WTC11 (cell line): Measurements from ENCODE around the gene DNAH17. TPM values are rescaled to one million over a fixed set of nuclear protein-coding genes. Genes with fewer than 3 reads are reported as not detected.
A peak's percentile ranks its signal among the peaks of the same experiment; 100 is the strongest.

Source experiments
- ATAC-seq: fragments of 200-7000 bp; cut with Tn5 transposase; 2 replicates; pipeline ENCODE4 v1.10.0; 2021; ENCODE audit warnings: mild to moderate bottlenecking, moderate library complexity
- CTCF ChIA-PET: fragments of 300-600 bp; sonication (Branson Sonifier 250); formaldehyde crosslinking; loops from one replicate; lab custom pipeline; 2021; ENCODE audit warnings: antibody characterized with exemption; lab: Charles Lee
- POLR2A ChIA-PET: fragments of 350-600 bp; sonication (Branson Sonifier 250); formaldehyde crosslinking; loops from one replicate; lab custom pipeline; 2021; ENCODE audit warnings: antibody characterized with exemption; lab: Charles Lee
- DNase-seq: peaks from one replicate; pipeline ENCODE4 v3.0.0; 2021; ENCODE audit warnings: low spot score
- H3K27ac Mint-ChIP-seq: 2 replicates; pipeline ENCODE4 v1.8.0; 2021; ENCODE audit warnings: mixed read lengths
- H3K27me3 Mint-ChIP-seq: 2 replicates; pipeline ENCODE4 v1.8.0; 2021; ENCODE audit warnings: low read depth, mild to moderate bottlenecking, moderate library complexity, mixed read lengths
- H3K36me3 Mint-ChIP-seq: 2 replicates; pipeline ENCODE4 v1.8.0; 2021; ENCODE audit warnings: mixed read lengths
- H3K4me1 Mint-ChIP-seq: 2 replicates; pipeline ENCODE4 v1.8.0; 2022; ENCODE audit warnings: mixed read lengths
- H3K4me3 Mint-ChIP-seq: 2 replicates; pipeline ENCODE4 v1.8.0; 2021; ENCODE audit warnings: mild to moderate bottlenecking, moderate library complexity, mixed read lengths
- H3K9me3 Mint-ChIP-seq: 2 replicates; pipeline ENCODE4 v1.8.0; 2021; ENCODE audit warnings: mixed read lengths
- CDX4 ChIP-seq: fragments of 250-450 bp; sonication (Bioruptor Pico); IDR thresholded peaks from 2 replicates; pipeline ENCODE4 v1.9.0; 2021; ENCODE audit warnings: moderate library complexity, mild to moderate bottlenecking, inconsistent platforms, borderline replicate concordance
- CREB1 ChIP-seq: sonication (generic); formaldehyde crosslinking; IDR thresholded peaks from 2 replicates; pipeline ENCODE4 v1.8.0; 2023; ENCODE audit warnings: mild to moderate bottlenecking, missing genetic modification reagents
- CREM ChIP-seq: sonication (generic); formaldehyde crosslinking; IDR thresholded peaks from 2 replicates; pipeline ENCODE4 v1.8.1; 2022; ENCODE audit warnings: mild to moderate bottlenecking, missing genetic modification reagents, moderate library complexity
- ESRRA ChIP-seq: sonication (generic); formaldehyde crosslinking; IDR thresholded peaks from 2 replicates; pipeline ENCODE4 v1.8.1; 2022; ENCODE audit warnings: mild to moderate bottlenecking, missing genetic modification reagents, borderline replicate concordance
- MLX ChIP-seq: sonication (generic); formaldehyde crosslinking; IDR thresholded peaks from 2 replicates; pipeline ENCODE4 v1.8.1; 2023; ENCODE audit warnings: mild to moderate bottlenecking, missing genetic modification reagents, moderate library complexity
- NFATC4 ChIP-seq: fragments of 250-450 bp; sonication (Bioruptor Pico); IDR thresholded peaks from 2 replicates; pipeline ENCODE4 v1.9.0; 2021; ENCODE audit warnings: mild to moderate bottlenecking
- ZMAT4 ChIP-seq: fragments of 250-450 bp; sonication (Bioruptor Pico); IDR thresholded peaks from 2 replicates; pipeline ENCODE4 v1.9.0; 2021; ENCODE audit warnings: mild to moderate bottlenecking
- ZNF138 ChIP-seq: sonication (generic); formaldehyde crosslinking; conservative IDR thresholded peaks from 2 replicates; pipeline ENCODE4 v1.8.1; 2022; ENCODE audit warnings: mild to moderate bottlenecking, moderate library complexity, missing genetic modification reagents
- ZNF532 ChIP-seq: fragments of 250-450 bp; sonication (Bioruptor Pico); IDR thresholded peaks from 2 replicates; pipeline ENCODE4 v1.9.0; 2021; ENCODE audit warnings: mild to moderate bottlenecking, borderline replicate concordance
- total RNA-seq: library from RNA; stranded (reverse); gene quantifications from 3 replicates; pipeline ENCODE4 v1.2.3, GENCODE V29; 2021
- TF ChIP-seq, protein P1 (sequence below): sonication (generic); formaldehyde crosslinking; IDR thresholded peaks from 2 replicates; pipeline ENCODE4 v1.8.1; 2022; ENCODE audit warnings: mild to moderate bottlenecking, missing genetic modification reagents, moderate library complexity, borderline replicate concordance
- TF ChIP-seq, protein P2 (sequence below): sonication (generic); formaldehyde crosslinking; IDR thresholded peaks from 2 replicates; pipeline ENCODE4 v1.8.1; 2022; ENCODE audit warnings: low read depth, mild to moderate bottlenecking, moderate library complexity, missing genetic modification reagents, borderline replicate concordance
- TF ChIP-seq, protein P3 (sequence below): sonication (generic); formaldehyde crosslinking; IDR thresholded peaks from 2 replicates; pipeline ENCODE4 v1.8.0; 2022; ENCODE audit warnings: missing genetic modification reagents
- TF ChIP-seq, protein P4 (sequence below): sonication (generic); formaldehyde crosslinking; IDR thresholded peaks from 2 replicates; pipeline ENCODE4 v1.8.0; 2022; ENCODE audit warnings: mild to moderate bottlenecking, missing genetic modification reagents

The DNAH17 gene
- total RNA-seq, 1 experiment from 2014 or later: 0.87 TPM

DNA sequence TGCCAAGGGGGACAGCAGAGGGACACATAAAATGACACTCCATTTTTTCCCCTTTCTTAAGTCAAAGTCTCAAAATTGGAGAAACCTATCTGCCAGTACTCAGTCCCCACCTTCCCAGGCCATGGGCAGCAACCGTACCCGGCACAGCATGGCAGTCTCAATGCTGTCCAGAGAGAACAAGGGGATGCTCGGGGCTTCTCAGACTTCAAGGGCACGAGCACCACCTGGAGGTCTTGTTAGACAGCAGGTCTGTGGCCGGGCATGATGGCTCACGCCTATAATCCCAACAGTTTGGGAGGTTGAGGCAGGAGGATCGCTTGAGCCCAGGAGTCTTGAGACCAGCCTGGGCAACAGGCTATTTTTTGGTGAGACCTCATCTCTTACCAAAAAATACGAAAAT is 3.2 kb downstream of the DNAH17 start:
- POLR2A ChIA-PET: no interaction called here
- Mint-ChIP-seq H3K27ac (no peak overlapping the region), H3K4me1 (peaks cover 25% of the 10 kb centered on the region), H3K27me3 (peaks cover 7% of the 10 kb centered on the region; the same call in 1 of the 2 replicates), H3K9me3 (peaks cover 10% of the 10 kb centered on the region), H3K36me3 (no peaks in the 10 kb centered on the region; the same call in 1 of the 2 replicates), H3K4me3 (no peak overlapping the region)
- CTCF ChIA-PET: interaction anchor here (1.0 kb wide), 1 partner anchor 77 kb away, joined by 3 read pairs; no protein-coding TSS in a partner anchor
- DNase-seq (no peak), ATAC-seq (no peak)
- TF ChIP-seq ZNF138 (CRISPR knock-in tag) (no peak), CREM (no peak), CREB1 (no peak), NFATC4 (CRISPR knock-in tag) (no peak), MLX (no peak)
- TF ChIP-seq, protein P1, sequence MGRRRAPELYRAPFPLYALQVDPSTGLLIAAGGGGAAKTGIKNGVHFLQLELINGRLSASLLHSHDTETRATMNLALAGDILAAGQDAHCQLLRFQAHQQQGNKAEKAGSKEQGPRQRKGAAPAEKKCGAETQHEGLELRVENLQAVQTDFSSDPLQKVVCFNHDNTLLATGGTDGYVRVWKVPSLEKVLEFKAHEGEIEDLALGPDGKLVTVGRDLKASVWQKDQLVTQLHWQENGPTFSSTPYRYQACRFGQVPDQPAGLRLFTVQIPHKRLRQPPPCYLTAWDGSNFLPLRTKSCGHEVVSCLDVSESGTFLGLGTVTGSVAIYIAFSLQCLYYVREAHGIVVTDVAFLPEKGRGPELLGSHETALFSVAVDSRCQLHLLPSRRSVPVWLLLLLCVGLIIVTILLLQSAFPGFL: no peak
- TF ChIP-seq, protein P2, sequence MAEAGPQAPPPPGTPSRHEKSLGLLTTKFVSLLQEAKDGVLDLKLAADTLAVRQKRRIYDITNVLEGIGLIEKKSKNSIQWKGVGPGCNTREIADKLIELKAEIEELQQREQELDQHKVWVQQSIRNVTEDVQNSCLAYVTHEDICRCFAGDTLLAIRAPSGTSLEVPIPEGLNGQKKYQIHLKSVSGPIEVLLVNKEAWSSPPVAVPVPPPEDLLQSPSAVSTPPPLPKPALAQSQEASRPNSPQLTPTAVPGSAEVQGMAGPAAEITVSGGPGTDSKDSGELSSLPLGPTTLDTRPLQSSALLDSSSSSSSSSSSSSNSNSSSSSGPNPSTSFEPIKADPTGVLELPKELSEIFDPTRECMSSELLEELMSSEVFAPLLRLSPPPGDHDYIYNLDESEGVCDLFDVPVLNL (CRISPR knock-in tag): no peak

DNA sequence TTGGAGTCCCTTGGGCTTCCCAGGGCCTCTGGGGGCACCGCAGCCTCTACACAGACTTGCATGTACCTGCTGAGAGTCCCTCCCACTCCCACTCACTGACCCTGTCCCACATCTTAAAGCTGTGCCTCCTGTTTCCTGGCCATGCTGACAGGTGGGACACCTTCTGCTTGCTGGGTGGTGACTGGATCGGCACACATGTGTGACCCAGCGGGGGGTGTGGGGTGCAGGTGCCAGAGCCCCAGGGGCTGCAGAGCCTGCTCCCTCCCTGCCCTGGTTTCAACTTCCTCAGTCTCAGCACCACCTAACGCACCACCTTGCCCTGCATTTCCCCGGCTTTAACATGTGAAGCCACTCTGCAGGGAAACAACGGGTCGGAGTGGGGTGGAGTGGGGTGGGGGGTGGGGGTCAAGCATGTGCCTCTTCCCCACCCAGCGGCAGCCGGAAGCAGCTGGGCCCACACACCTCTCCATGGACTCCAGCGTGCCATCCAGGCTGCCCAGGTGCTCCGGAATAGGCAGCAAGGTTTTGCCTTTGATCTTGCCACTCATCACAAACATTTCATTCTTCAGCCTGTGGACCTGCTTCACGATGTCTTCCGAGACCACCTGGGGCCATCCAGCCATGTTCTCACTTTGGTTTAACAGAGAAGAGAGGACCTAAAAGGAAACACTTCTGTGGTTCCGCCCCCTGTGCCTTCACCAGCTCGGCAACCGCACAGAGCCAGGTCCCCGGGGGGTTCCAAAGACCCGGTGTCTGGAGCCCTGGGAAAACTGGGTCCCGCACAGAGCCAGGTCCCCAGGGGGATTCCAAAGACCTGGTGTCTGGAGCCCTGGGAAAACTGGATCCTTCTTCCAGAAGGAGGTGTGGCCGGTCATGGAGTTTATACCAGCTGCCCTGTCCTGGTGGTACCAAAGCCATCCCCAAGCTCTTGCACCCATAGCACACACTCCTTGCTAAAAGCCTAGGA is 4.7 kb downstream of the DNAH17 start:
- DNase-seq (peak; percentile 62), ATAC-seq (peak; percentile 88)
- POLR2A ChIA-PET: no interaction called here
- Mint-ChIP-seq H3K4me3 (no peak overlapping the region), H3K27ac (peak overlapping the region; percentile 70; the same call in 1 of the 2 replicates), H3K9me3 (no peaks in the 10 kb centered on the region), H3K27me3 (peaks cover 7% of the 10 kb centered on the region; the same call in 1 of the 2 replicates), H3K4me1 (peaks cover 20% of the 10 kb centered on the region), H3K36me3 (no peaks in the 10 kb centered on the region)
- CTCF ChIA-PET: interaction anchor here (0.6 to 1.5 kb wide), 3 partner anchors 13 to 136 kb away, joined by 3 to 9 read pairs (median 4); no protein-coding TSS in a partner anchor
- TF ChIP-seq, protein P3, sequence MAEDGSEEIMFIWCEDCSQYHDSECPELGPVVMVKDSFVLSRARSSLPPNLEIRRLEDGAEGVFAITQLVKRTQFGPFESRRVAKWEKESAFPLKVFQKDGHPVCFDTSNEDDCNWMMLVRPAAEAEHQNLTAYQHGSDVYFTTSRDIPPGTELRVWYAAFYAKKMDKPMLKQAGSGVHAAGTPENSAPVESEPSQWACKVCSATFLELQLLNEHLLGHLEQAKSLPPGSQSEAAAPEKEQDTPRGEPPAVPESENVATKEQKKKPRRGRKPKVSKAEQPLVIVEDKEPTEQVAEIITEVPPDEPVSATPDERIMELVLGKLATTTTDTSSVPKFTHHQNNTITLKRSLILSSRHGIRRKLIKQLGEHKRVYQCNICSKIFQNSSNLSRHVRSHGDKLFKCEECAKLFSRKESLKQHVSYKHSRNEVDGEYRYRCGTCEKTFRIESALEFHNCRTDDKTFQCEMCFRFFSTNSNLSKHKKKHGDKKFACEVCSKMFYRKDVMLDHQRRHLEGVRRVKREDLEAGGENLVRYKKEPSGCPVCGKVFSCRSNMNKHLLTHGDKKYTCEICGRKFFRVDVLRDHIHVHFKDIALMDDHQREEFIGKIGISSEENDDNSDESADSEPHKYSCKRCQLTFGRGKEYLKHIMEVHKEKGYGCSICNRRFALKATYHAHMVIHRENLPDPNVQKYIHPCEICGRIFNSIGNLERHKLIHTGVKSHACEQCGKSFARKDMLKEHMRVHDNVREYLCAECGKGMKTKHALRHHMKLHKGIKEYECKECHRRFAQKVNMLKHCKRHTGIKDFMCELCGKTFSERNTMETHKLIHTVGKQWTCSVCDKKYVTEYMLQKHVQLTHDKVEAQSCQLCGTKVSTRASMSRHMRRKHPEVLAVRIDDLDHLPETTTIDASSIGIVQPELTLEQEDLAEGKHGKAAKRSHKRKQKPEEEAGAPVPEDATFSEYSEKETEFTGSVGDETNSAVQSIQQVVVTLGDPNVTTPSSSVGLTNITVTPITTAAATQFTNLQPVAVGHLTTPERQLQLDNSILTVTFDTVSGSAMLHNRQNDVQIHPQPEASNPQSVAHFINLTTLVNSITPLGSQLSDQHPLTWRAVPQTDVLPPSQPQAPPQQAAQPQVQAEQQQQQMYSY (CRISPR knock-in tag): peak; percentile 98
- TF ChIP-seq ZNF532 (CRISPR knock-in tag) (no peak), CDX4 (CRISPR knock-in tag) (no peak), ESRRA (CRISPR knock-in tag) (no peak), ZMAT4 (no peak)
- TF ChIP-seq, protein P4, sequence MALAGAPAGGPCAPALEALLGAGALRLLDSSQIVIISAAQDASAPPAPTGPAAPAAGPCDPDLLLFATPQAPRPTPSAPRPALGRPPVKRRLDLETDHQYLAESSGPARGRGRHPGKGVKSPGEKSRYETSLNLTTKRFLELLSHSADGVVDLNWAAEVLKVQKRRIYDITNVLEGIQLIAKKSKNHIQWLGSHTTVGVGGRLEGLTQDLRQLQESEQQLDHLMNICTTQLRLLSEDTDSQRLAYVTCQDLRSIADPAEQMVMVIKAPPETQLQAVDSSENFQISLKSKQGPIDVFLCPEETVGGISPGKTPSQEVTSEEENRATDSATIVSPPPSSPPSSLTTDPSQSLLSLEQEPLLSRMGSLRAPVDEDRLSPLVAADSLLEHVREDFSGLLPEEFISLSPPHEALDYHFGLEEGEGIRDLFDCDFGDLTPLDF: no peak
